A673 (cell line): ENCODE measurements around the gene SZRD1.

Experiments
- CTCF ChIP-seq: fragments of 300-800, 200-600 bp; sonication (generic); conservative IDR thresholded peaks from 2 replicates; pipeline ENCODE4 v1.5.1; 2017; ENCODE audit warnings: low read depth, mild to moderate bottlenecking, antibody characterized with exemption, low read length, moderate library complexity, mixed read lengths
- EZH2 ChIP-seq: fragments of 200-600 bp; sonication (generic); IDR thresholded peaks from 2 replicates; pipeline ENCODE4 v1.6.1; 2017; ENCODE audit warnings: borderline replicate concordance, low read depth, mild to moderate bottlenecking, mixed read lengths, antibody characterized with exemption, low read length; ENCODE audit not compliant: poor library complexity, severe bottlenecking

- no peak for TF ChIP-seq CTCF
- no peak for TF ChIP-seq EZH2
Observed at GRCh38 chr1:16430606-16431005, 63.6 kb downstream of the SZRD1 start.
